Ureter (tissue), 1 donor: ENCODE measurements around the gene TRMT1. TPM values are rescaled to one million over a fixed set of nuclear protein-coding genes. Genes with fewer than 3 reads are reported as not detected.

ENCODE experiments used
- DNase-seq: peaks from one replicate; pipeline ENCODE4 v3.0.0-alpha.2; 2020; ENCODE audit warnings: low spot score
- total RNA-seq: library from RNA; stranded (reverse); gene quantifications from one replicate; pipeline ENCODE4 v1.2.4, GENCODE V29; 2023
- donor health status: DM: yes; HTN: yes; CAD: no.

TRMT1 gene
- total RNA-seq, 1 donor from 2014 or later = 54.6 TPM

DNA sequence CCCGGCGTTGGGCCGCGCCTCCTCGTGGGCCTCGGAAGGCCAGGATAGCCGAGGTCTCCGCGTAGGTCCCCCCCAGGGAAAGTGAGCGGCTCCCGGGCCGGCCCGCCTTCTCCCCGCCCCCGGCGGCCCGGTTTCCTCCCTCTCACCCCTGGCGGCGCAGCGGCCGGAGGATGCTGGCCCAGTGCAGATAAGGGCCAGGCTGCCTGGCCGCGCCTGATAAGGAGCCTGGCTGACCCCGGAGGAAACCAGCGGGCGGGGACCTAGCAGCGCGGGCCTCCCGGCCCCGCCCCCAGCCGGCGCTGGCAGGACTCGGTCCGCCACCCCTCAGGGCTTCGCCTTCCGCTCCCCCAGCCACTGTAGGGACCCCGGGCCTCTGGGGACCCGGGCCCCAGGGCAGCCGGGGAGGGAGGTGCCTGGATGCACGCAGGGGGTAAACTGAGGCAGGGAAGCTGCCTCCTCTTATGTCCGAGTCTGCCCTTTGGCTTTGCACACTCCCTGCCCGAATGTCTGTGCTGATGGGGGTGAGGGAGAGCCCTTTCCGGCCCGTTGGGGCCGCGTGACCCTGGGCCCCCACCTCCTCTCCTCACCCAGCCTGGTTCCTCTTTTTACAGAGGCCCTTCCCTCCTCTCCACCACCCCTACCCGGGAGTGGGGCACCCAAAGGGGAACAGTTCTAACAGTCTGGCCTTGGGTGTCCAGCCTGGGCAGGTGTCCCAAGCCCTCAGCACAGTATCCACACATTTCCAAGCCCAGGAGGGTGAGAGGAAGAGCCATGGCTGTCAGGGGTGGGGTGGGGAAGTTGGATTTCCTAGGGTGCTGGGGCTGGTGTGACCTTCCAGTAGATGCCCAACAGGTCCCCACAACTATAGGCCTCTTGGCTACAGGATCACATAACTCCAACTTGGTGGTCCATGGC, 13.6 kb downstream of the TRMT1 start, which contains the start of gene LYL1:
Gene LYL1 (minus strand): TSS at position 193 of the 915 bp plus-strand sequence. CDS start 1,687 bp downstream, outside the sequence.
- no peak for DNase-seq

DNA sequence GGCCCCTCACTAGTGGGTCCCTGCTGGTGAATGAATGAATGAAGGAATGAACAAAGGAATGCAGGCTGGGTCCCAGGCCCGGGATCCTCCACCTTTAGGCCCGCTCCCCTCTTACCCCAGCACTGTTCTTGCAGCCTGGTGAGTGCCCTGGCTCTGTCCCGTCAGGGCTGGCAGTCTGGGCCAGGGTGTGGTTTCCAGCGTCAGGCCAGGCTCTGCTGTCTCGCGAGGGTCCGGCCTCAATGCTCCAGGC, 14.2 kb downstream of the TRMT1 start:
- no peak for DNase-seq

DNA sequence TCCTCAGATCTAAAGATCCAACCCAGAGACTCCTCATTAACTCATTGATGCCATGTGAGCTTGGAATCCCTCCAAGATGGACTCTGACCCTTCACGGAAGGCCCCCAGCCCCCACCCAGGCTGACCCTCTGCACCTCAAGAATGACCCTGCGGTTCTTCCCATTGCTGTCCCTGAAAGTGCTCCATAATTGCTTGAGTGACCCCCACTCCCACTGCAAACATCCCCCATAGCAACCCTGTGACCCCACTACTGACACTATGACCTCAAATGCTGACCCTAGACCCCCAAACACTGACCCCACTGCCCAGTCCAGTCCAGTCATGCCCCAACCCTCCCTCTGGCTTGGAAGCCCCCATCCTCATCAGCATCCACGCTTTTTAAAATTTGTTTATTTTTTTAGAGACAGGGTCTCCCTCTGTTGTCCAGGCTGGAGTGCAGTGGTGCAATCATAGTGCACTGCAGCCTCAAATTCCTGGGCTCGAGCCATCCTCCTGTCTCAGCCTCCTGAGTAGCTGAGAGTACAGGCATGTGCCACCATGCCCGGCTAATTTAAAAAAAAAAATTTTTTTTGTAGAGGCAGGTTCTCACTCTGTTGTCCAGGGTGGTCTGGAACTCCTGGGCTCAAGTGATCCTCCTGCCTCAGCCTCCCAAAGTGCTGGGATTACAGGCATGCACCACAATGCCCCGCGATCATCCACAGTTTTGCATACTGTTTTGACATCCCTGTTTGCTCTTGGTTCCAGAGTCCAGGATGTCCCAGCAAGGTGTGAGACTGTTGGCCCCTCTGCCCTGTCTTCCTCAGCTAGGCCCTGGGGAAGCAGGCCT, 14.7 kb downstream of the TRMT1 start:
- DNase-seq = no peak

DNA sequence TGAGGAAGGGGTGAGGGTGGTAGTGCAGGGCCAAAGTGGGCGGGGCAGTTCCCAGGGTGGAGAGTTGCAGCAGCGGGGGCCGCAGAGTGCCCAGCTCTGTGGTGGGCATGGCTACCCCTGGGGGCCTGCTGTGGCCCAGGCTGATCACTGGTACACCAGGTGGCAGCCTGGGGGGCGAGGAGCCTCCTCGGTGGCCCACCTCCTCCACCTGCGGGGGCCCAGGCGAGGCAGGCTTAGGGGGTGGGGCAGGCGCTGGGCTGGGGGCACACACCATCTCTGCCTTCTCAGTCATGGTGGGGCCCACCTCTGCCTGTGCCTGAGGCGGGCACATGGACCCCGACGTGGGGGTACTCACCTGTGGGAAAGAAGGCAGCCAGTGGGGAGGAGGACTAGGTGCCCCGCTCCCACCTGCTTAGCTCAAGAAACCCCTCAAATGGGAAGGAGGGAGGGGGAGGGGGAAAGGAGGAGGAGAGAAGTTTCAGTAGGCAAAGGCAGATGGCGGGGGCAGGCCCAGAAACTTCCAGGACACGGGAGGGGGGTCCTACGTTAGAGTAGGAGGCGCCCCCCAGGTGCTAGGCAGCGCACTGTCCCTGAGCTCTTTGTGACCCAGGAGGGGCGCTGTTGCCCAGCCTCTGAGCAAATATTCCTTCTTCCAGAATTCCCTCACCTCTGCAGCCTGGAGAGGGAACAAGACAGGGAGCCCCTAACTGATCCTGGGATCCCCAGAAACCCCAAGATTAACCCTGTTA, 15.5 kb downstream of the TRMT1 start:
- DNase-seq = no peak

DNA sequence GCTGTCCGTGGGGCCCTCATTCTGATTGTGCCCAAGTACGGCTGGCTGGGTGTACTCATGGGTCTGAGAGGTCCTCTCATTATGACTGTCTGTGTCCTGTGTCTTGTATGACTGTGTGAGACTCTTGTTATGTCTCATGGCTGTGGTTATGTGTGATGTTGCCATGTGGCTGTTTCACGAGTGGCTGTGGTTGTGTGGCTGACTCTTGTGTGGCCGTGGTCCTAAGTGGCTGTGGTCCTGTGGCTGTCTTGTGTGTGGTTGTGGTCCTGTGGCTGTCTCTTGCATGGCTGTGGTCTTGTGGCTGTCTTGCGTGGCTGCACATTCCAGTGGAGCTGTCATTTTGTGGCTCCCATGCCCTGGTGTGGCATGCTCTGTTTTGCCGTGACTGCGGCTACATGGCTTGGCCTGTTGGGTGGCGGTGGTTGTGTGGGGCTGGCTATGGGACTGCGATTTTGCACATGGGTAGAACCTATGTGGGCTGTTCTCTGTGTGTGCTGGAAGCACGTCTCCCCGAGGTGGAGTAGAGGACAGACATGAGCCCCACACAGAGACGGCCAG, 16.4 kb downstream of the TRMT1 start:
- DNase-seq = no peak

DNA sequence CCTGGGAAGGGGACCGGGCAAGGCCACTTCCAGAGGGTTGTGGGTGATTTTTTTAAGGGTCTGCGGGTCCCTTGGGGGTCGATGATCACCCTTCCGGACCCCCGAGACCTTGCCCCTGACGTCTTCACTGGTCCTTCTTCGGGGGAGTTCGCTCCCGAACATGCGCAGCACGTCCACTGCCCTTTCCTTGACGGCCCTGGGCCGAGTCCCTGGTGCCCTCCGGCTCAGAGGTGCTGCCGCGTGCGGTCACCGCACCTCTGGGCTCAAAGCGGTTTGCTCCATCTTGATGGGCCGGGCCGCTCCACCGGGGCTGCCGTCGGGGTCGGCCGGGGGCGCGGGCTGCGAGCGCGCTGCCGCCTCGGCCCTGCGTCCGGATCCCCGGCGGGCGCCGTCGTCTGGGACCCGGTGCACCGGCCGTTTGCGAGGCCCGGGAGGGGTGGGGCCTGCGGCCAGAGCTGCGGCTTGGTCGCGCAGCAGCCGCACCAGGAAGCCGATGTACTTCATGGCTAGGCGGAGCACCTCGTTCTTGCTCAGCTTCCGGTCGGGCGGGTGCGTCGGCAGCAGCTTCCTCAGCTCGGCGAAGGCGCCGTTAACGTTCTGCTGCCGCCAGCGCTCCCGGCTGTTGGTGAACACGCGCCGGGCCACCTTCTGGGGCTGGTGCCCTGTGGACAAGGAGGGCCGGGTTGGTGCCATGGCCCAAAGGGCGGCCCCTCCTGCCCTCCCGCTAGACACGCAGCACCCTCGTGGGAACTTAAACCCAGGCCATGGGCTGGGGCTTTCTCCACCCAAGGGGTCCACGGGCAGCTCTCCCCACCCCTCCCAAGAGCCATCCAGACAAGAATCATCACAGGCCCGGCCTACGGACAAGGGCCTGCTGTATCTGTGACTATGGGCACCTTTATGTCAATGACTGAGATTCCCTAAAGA, 17.2 kb downstream of the TRMT1 start:
- DNase-seq = no peak

DNA sequence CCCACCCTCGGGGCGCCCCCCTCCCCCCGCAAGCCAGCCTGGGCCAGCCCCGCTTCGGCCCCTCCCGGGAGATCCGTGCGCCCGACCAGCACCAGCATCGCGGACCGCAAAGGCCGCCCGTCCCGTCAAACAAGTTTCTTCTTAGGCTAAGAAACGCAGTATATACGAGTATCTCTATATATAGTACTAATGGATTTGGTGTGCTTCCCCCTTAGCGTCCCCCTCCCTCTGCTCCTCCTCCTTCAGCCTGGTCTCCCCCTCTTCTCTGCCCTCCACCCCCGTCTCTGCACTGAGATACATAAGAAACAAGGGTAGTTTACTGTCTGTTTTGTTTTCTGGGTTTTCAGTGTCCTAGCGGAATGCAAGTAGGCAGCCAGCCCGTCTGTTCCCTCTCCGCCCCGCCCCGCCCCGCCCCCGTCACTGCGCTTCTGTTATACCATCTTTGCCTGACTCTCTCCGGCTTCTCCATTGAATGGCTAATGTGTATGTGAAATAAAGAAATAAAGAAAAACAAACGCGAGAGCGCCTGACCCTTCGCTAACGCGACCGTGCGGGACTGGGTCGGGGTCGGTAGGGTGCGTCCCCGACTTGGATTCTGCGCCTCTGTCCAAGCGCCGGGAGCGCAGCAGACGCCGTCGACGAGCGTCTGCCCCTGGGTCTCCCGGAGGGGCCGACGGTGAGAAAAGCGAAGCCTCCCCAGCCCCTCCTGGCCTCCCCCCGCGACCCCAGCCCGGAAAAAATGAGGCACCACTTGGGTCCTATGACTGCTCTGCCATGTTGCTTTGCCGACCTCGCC, 18.1 kb downstream of the TRMT1 start:
- no peak for DNase-seq

DNA sequence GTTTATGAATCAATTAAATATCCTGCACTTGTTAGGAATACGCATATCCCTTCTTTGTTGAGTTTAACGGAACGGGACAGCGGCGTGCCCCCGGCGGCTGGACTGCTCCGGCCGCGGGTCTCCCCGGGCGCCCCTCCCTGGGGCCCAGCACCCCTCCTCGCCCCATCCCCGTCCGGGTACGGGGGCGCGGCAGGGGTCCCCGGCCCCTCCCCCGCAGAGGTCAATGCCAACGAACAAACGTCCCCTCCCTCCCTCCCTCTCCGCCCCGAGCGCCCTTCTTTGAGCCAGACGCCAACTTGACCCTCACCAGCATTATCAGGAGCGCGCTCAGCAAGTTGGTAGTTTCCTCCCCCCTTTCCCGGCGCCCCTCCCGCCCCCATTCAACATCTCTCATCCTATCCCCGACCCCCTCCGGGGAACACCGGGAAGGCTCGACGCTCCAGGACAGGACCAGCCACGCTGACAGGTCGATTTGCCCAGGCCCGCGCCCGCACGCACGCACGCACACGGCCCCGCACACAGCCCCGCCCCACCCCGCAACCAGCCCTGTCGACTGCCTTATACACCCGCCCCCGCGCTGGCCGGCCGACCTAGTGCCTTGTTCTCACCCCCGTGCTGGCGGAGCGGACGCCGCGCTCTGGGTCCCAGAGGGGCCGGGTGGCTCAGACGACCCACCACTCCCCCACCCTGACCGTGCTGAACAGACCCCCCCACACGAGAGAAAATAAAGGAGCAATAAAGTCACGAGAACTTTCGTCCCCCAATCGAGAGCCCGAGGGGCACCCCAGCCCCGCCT, 18.9 kb downstream of the TRMT1 start:
- no peak for DNase-seq

DNA sequence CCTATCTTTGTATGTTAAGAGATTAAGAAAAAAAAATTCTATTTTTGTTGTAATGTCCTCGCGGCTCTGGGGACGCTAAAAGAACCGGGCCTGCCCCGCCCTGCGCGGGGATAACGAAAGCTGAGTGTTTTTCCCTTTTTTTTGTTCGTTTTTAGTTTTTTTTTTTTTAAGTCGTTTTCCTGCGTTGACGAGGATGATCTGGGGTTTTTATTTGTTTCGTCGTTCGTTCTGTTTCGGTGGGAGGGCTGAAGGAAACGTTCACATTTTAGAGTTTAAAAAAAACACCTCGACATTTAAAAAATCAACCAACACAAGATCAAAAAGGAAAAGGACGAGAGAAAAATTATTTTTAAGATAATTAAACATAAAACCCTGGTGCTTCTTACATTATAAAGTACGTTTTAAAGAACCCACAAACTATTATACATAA, 19.5 kb downstream of the TRMT1 start:
- no peak for DNase-seq

DNA sequence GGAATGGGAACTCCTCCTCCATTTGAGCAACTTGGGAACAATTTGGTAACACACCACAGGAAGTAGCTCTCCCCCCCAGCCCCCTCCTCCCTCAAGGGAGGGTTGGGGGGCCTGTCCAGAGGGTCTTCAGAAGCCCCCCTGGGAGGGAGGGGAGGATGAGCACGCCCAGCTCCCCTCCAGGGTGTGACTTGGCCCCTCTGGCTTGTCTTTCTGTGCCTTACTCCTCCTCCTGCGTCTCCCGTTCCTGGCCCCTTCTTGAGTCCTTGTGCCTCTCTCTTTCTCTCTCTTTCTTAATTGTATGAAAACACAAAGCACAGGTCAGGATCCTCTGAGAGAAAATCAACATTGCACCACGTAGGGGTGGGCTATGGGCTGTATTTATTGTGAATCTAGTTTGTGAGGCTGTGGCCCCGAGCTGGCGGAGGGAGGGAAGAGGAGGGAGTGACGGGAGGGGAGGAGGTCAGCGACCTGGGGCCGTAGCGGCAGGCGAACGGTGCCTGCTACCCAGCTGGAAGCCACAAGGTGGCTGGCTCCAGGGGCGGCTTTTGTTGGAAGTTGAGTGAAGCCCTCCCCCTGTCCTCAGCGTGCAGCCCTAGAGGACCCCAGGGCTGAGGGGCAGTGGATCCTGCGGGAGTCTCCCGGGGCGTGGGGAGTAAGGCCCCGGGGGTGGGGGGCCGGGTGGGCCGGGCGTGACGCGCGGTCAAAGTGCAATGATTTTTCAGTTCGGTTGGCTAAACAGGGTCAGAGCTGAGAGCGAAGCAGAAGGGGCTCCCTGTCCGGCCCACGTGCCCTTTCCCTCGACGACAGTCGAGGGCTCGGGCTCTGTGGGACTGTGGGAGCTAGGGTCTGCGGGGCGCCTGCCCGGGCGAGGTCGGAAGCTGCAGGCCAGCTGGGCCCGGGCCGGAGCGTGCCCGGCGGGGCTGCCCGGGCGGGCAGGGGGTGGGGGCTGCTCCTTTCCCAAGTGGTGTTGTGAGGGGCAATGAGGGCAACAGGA, 20.3 kb downstream of the TRMT1 start:
- no peak for DNase-seq

DNA sequence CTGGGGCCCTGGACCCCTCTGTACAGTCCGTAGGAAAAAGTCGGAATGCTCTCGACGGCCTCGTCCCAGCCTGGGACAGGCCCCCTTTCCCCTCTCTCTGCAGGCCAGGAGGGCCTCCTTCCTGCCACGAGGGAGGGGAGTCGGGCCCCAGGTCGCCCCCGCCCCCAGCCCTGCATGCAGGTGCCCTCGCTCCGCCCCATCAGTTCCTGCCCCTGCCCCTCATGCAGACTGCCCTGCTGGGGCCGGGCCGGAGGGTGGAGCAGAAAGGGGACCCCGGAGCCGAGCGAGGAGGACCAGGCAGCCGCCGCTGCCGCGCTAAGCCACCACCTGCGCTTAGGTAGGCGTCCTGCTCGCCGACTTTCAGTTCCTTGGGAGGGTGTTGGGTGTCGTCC, 21.2 kb downstream of the TRMT1 start:
- no peak for DNase-seq

DNA sequence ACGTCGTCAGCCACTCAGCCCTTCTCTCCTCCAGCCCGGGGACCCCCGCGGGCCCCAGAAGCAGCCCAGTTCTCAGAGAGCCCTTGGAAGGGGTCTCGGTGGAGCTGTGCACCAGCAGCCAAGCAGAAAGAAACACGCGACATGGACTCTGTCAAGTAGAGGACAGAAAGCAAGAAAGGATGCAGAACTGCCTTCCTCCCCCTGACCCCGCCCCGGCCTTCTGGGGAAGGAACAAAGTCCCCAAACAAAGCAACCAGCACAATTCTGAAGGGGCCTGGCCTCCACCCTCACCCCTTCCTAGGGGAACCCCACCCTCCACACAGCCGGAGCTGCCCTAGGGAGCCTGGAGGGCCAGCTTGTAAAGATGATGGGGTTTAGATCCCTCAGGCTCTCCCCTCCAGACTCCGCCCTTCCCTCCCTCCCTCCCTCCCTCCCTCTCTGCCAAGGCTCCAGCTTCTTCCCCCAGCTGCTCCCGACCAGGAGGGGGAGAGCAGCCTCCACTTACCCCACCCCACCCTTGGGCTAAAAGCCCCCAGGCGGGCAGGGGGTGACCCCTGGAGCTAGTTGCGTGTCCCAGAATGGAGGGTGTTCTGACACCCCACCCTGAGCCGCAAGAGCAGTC, 21.7 kb downstream of the TRMT1 start:
- DNase-seq = no peak

DNA sequence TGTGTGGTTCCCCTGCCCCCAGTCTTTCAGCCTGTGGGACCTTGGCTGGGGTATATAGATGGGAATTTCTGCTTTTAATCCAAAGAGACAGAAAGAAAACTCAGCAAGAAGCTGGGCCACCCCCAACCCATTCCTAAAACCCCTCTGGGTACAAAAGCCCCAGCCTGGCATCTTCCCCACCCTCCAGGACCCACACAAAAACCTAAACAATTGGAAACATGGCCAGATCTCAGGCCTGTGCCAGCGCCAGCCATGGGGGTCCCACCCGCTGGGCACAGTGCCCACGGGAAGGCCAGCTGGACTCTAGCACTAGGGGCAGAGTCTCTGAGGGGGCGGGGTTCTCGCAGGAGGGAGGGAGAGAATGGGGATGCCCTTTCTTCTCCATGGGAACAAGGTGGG, 22.4 kb downstream of the TRMT1 start:
- no peak for DNase-seq

DNA sequence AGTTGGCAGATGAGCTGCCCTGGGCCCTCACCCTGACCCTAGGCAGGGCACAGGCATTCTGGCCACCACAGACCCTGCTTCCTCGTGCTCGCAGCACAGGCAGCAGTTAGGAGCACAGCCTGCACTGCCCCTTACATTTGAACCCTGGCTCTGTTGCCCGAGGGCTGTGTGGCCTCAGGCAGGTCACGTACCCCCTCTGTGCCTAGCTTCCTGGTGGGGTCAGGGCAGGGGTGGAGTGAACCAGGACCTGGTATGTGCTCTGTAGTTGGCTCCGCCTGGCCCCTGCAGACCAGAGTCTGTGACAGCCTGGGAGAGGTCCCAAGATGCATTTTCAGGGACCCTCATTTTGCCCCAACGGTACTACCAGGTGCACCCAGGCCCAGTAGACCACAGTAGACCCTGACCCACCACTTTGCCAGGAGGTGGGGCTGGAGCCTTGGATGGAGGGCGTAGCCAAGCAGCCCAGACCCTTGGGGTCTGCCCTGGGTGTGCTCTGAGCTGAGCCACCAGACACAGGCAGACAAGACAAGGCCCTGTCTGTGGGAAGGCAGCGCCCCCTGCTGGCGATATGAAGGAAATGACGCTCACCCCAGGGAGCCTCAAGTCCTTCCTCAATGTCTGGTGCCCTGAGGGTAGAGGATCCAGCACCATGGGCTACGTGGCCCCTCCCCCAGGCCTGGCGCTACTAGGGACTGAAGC, 23.0 kb downstream of the TRMT1 start:
- peak; percentile 85 for DNase-seq

DNA sequence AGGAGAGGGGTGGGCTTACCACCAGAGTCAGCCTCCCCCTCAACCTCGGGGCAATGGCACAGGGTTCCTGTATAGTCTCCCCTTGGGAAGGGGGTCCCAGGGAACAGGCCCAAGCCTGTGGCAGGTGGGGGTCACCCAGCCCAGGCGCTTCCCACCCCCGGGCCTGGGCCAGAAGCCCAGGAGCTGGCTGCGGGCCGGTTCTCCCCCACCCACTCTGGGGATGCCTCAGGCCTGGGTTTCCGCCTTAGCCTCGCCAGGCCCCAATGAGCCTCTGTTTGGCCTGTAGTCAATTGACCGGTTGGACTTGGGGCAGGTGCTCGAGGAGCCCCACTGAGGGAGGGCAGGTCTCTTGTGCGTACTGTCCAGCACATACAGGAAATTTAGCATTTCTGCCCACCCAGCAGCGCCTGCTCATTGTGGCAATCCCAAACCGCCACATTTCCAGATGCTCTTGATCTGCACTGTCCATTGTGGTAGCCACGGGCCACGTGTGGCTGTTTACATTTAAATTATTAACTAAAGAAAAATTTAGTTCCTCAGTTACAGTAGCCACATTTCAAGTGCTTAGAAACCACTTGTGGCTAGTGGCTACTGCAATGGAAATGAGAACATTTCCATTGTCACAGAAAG, 23.8 kb downstream of the TRMT1 start:
- DNase-seq = no peak

DNA sequence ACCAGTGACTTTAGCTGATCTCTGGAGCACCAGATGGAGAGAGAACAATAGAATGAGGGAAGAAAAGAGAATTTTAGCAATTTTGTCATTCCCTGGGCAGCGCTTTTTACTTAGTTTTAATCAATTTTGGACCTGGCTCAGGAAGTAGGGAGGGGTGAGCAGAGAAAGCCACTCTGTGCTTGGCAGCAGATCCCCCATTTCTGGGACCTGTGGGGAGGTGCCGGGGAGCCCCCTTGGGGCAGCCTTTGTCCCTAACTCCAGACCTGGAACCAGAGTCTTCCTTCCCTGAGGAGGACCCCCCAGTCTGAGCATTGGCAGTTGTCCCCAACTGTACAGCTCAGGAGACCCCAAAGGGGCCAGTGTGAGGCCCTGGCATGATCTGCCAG, 24.4 kb downstream of the TRMT1 start:
- no peak for DNase-seq
